Measurements from ENCODE around the gene ULBP2. TPM values are rescaled to one million over a fixed set of nuclear protein-coding genes. Genes with fewer than 3 reads are reported as not detected.

The ULBP2 gene
- total RNA-seq, 1 experiment from 2014 or later, result 4.9 TPM

GRCh38 chr6:149900620-149901443 is 41.0 kb upstream of the ULBP2 start:
- Mint-ChIP-seq H3K9me3 (ENCODE audit: unreplicated experiment) (no peaks in the 10 kb centered on the region), H3K27me3 (ENCODE audit: insufficient read depth, unreplicated experiment) (peaks cover 11% of the 10 kb centered on the region), H3K36me3 (ENCODE audit: insufficient read depth, unreplicated experiment) (no peaks in the 10 kb centered on the region), H3K27ac (ENCODE audit: unreplicated experiment) (no peak overlapping the region), H3K4me3 (ENCODE audit: unreplicated experiment) (no peak overlapping the region), H3K4me1 (ENCODE audit: low read depth, unreplicated experiment) (no peaks in the 10 kb centered on the region)
- CTCF ChIA-PET, result no interaction called here
- H3K27me3 ChIP-seq (replicated peaks; ENCODE audit: control insufficient read depth, insufficient read depth, low read length), result no peaks in the 10 kb centered on the region
- no TSS peak for BruUV-seq (replicated peaks)
- H3K4me3 ChIP-seq (ENCODE audit: low read depth, low read length), result no peak overlapping the region
- intact Hi-C loops (cut with micrococcal nuclease; ENCODE audit: unreplicated experiment), result no loop called here
- POLR2A ChIA-PET, result no interaction called here
- H3K4me1 ChIP-seq, result no peaks in the 10 kb centered on the region
- no peak for DNase-seq
- H3K9me3 ChIP-seq, result no peaks in the 10 kb centered on the region
- no peak for TF ChIP-seq CTCF (IDR thresholded peaks at IDR 0.05; ENCODE audit: insufficient read depth in 1 of 2, low read depth in 1 of 2, low read length in 1 of 2, severe bottlenecking in 1 of 2, unreplicated experiment in 1 of 2)
- H3K36me3 ChIP-seq (ENCODE audit: control insufficient read depth, insufficient read depth, low read length), result no peaks in the 10 kb centered on the region

GRCh38 chr6:149901444-149902140 is 40.2 kb upstream of the ULBP2 start:
- no TSS peak for BruUV-seq (replicated peaks)
- H3K27ac Mint-ChIP-seq (ENCODE audit: unreplicated experiment), result no peak overlapping the region
- DNase-seq, result no peak
- H3K4me3 Mint-ChIP-seq (ENCODE audit: unreplicated experiment), result no peak overlapping the region
- Histone ChIP-seq H3K9me3 (no peaks in the 10 kb centered on the region), H3K36me3 (ENCODE audit: control insufficient read depth, insufficient read depth, low read length) (no peaks in the 10 kb centered on the region), H3K27me3 (replicated peaks; ENCODE audit: control insufficient read depth, insufficient read depth, low read length) (no peaks in the 10 kb centered on the region), H3K4me3 (ENCODE audit: low read depth, low read length) (no peak overlapping the region), H3K4me1 (no peaks in the 10 kb centered on the region)
- no peaks in the 10 kb centered on the region for H3K4me1 Mint-ChIP-seq (ENCODE audit: low read depth, unreplicated experiment)
- no peak for TF ChIP-seq CTCF (IDR thresholded peaks at IDR 0.05; ENCODE audit: insufficient read depth in 1 of 2, low read depth in 1 of 2, low read length in 1 of 2, severe bottlenecking in 1 of 2, unreplicated experiment in 1 of 2)
- CTCF ChIA-PET, result interaction anchor here (1.0 kb wide), 1 partner anchor 61 kb away, joined by 3 read pairs; no protein-coding TSS in a partner anchor
- H3K36me3 Mint-ChIP-seq (ENCODE audit: insufficient read depth, unreplicated experiment), result no peaks in the 10 kb centered on the region
- peaks cover 11% of the 10 kb centered on the region for H3K27me3 Mint-ChIP-seq (ENCODE audit: insufficient read depth, unreplicated experiment)
- POLR2A ChIA-PET, result no interaction called here
- intact Hi-C loops (cut with micrococcal nuclease; ENCODE audit: unreplicated experiment), result no loop called here
- H3K9me3 Mint-ChIP-seq (ENCODE audit: unreplicated experiment), result no peaks in the 10 kb centered on the region

DNA sequence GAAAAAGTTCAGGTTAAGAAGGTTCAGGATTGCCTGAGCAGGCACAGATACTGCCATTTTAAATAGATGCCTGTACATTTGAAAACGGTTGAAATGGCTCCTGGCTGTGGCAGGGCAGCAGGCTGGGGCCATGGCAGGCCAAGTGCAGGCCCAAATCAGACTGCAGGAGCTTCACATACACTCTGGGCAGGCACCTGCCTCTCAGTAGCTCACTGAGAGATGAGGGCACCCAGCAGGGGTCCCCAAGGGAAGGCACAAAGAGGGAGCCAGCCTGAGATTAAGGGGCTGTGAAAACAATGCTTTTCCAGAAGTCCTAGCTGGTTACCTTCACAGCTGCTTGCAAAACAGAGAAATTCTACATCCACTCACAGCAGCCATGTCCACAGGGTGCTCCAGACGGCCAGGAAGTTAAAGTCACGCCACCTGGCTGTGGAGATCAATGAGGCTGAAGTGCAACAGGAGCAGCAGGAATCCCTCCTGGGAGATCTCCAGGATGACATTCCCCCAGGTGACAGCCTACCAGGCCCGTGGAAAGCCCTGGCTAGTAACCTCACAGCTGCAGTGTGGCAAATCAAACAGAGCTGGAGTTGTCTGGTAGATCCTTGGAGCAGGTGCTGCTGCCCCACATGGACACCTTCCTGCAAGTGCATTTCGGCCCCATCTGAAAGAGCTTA is 37.7 kb upstream of the ULBP2 start:
- Mint-ChIP-seq H3K36me3 (ENCODE audit: insufficient read depth, unreplicated experiment) (no peaks in the 10 kb centered on the region), H3K9me3 (ENCODE audit: unreplicated experiment) (peaks cover 17% of the 10 kb centered on the region), H3K4me1 (ENCODE audit: low read depth, unreplicated experiment) (no peaks in the 10 kb centered on the region), H3K27ac (ENCODE audit: unreplicated experiment) (no peak overlapping the region), H3K27me3 (ENCODE audit: insufficient read depth, unreplicated experiment) (peaks cover 7% of the 10 kb centered on the region), H3K4me3 (ENCODE audit: unreplicated experiment) (no peak overlapping the region)
- BruUV-seq (replicated peaks), result no TSS peak
- H3K9me3 ChIP-seq, result no peaks in the 10 kb centered on the region; the same call in 1 of the 2 replicates
- no peaks in the 10 kb centered on the region for H3K27me3 ChIP-seq (replicated peaks; ENCODE audit: control insufficient read depth, insufficient read depth, low read length)
- ChIA-PET CTCF (interaction anchor here (0.6 to 0.7 kb wide), 2 partner anchors 65 to 70 kb away, joined by 3 read pairs; no protein-coding TSS in a partner anchor), POLR2A (no interaction called here)
- no peak overlapping the region for H3K4me3 ChIP-seq (ENCODE audit: low read depth, low read length)
- no peak for TF ChIP-seq CTCF (IDR thresholded peaks at IDR 0.05; ENCODE audit: insufficient read depth in 1 of 2, low read depth in 1 of 2, low read length in 1 of 2, severe bottlenecking in 1 of 2, unreplicated experiment in 1 of 2)
- H3K36me3 ChIP-seq (ENCODE audit: control insufficient read depth, insufficient read depth, low read length), result no peaks in the 10 kb centered on the region
- intact Hi-C loops (cut with micrococcal nuclease; ENCODE audit: unreplicated experiment), result no loop called here
- DNase-seq, result peak in 1 of 2 experiments; percentile 18
- no peaks in the 10 kb centered on the region for H3K4me1 ChIP-seq

Data from Caco-2 (cell line).